Heart left ventricle (tissue), 16 donors: ENCODE data around the gene DCX. TPM values are rescaled to one million over a fixed set of nuclear protein-coding genes. Genes with fewer than 3 reads are reported as not detected.
A peak's percentile ranks its signal among the peaks of the same experiment; 100 is the strongest.
"Not testable (repeated sequence)": the region's sequence is repeated elsewhere in the genome, so short reads cannot be mapped to it uniquely, and the experiment has no call there.

Source experiments
- ATAC-seq, 4 donors: fragments of 200-7000 bp; cut with Tn5 transposase; one replicate each; pipeline ENCODE4 v1.9.1; 2020 to 2022; ENCODE audit warnings: moderate library complexity in 4 of 4, mild to moderate bottlenecking in 3 of 4, moderate number of reproducible peaks in 1 of 4
- DNase-seq, 5 donors: peaks; one replicate each; pipeline ENCODE4 v3.0.0-alpha.2; 2020
- H3K27ac ChIP-seq, 12 donors: fragments of 200-600 bp; sonication (generic) in 4 of 12; one replicate each; pipeline versions ENCODE4 v1.5.0 to v1.8.0; 2016 to 2022; ENCODE audit warnings: mild to moderate bottlenecking in 2 of 12
- H3K27me3 ChIP-seq, 9 donors: fragments of 200-600 bp; sonication (generic) in 2 of 9; one replicate each; pipeline versions ENCODE4 v1.5.1 to v1.8.0; 2016 to 2022; ENCODE audit warnings: mild to moderate bottlenecking in 3 of 9
- H3K36me3 ChIP-seq, 9 donors: fragments of 200-600 bp; sonication (generic) in 2 of 9; one replicate each; pipeline versions ENCODE4 v1.5.0 to v1.8.0; 2018 to 2022; ENCODE audit warnings: mild to moderate bottlenecking in 2 of 9
- H3K4me1 ChIP-seq, 12 donors: fragments of 200-600 bp; sonication (generic) in 4 of 12; one replicate each; pipeline versions ENCODE4 v1.5.0 to v1.8.0; 2016 to 2022; ENCODE audit warnings: mild to moderate bottlenecking in 3 of 12
- H3K4me3 ChIP-seq, 12 donors: fragments of 200-600 bp; sonication (generic) in 4 of 12; one replicate each; pipeline versions ENCODE4 v1.5.0 to v1.8.0; 2017 to 2022; ENCODE audit warnings: mild to moderate bottlenecking in 9 of 12, moderate library complexity in 4 of 12
- H3K9me3 ChIP-seq, 12 donors: fragments of 200-600 bp; sonication (generic) in 4 of 12; one replicate each; pipeline versions ENCODE4 v1.5.0 to v1.8.0; 2016 to 2022; ENCODE audit warnings: mild to moderate bottlenecking in 1 of 12
- CTCF ChIP-seq, 12 donors: fragments of 200-600 bp; sonication (generic) in 4 of 12; IDR thresholded peaks; one replicate each; pipeline versions ENCODE4 v1.5.0 to v1.8.0; 2018 to 2022; ENCODE audit warnings: antibody characterized with exemption in 12 of 12, mild to moderate bottlenecking in 5 of 12
- POLR2A ChIP-seq, 2 donors: fragments of 450-650 bp; IDR thresholded peaks; one replicate each; pipeline ENCODE4 v1.6.1; 2017; ENCODE audit warnings: antibody characterized with exemption in 2 of 2, mild to moderate bottlenecking in 2 of 2, moderate library complexity in 2 of 2
- WGBS, 4 donors: extraction: QIAGEN DNeasy Blood & Tissue Kit in 2 of 4; methylation state at CpG; one replicate each; pipeline versions ENCODE4 v1.1.5 to v1.1.7; 2013 to 2018; 5-methylcytosine and 5-hydroxymethylcytosine counted together
- intact Hi-C, 10 donors: fragments of 100-400 bp; cut with DNase I; formaldehyde crosslinking; loops; one replicate each; pipeline versions ENCODE4 v1.11.1 to v1.14.2; 2022
- polyA plus RNA-seq, 2 donors: library from polyadenylated mRNA; stranded (reverse); fragments of 200-250 nt; gene quantifications; one replicate each; pipeline ENCODE4 v1.2.3, GENCODE V29; 2013
- total RNA-seq, 9 donors: library from RNA; depleted of rRNA in 2 of 9; stranded (reverse); fragments of >200 nt in 2 of 9; fragmentation: NEBNext Ultra II Directional in 3 of 9; extraction: Animal tissue kit (Norgen Biotek cat#: 25700) in 3 of 9; gene quantifications; one replicate each; pipeline versions ENCODE4 v1.1.0 to v1.2.4, GENCODE V29; 2016 to 2023
- donor health status: ischemic (EF 13 %, LVEDD 7.1; RV severe dilation, severe dysfunction).
- donor health status: healthy with polysubstance abuse.
- donor health status: DM: no; HTN: yes; CAD: no.
- donor health status: DM: no; HTN: no; CAD: no.
- donor health status: ischemic (EF 25% LVEDD 6.9; RV normal size, moderate dysfunction).
- donor health status: ischemic (EF 25% LVEDD 5.7; RV mildly dilated, moderate dysfunction).
- donor health status: healthy.
- donor health status: DM: yes; HTN: yes; CAD: no.
- donor health status: ischemic (EF 35%, LVEDD 5.7; RV mildly dilated, moderate dysfunction).
- donor health status: nonischemic (EF 11% LVEDD 7.7; RV severe dilation, severe dysfunction).
- donor health status: DM: yes; HTN: yes; CAD: no.
- donor health status: PGD.
- donor health status: ischemic (EF 29% LVEDD 5.4; RV normal size, mild dysfunction).
- donor health status: nonischemic (EF 23%, LVEDD 6.1; RV moderate dilation, normal function).

The DCX gene
- total and polyA plus RNA-seq, 11 donors, result 0.04 to 0.09 (median 0.07) TPM; not detected in 7

DNA sequence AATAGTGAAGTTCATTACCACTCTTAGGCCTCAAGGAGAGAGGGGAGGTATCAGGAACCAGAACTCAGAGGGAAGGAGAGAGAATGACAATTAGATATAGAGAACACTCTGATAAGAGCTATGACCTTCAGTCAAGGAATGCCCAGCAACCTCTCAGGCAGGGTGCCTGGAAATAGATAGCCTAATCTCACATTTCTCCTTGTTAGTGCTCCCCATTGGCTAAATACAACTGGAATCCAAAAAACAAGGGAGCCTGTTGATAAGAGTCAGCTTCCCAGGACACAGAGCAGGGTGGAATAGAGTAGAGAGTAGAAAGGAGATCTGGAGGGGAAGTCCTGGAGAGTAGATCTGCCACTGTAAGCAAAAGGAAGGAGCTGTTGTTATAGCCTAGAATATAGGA, 62.1 kb downstream of the DCX start:
- Histone ChIP-seq H3K27me3 (no peaks in the 10 kb centered on the region), H3K4me3 (no peak overlapping the region), H3K4me1 (peaks cover 0 to 7% (median 0%) of the 10 kb centered on the region in 12 donors), H3K9me3 (peaks cover 0 to 5% (median 0%) of the 10 kb centered on the region in 12 donors), H3K36me3 (no peaks in the 10 kb centered on the region), H3K27ac (peak overlapping the region in 1 of 12 donors; percentile 34)
- DNase-seq, result no peak
- TF ChIP-seq CTCF (IDR thresholded peaks at IDR 0.05) (no peak), POLR2A (IDR thresholded peaks at IDR 0.05) (no peak)
- ATAC-seq, result peak; percentile 41 to 81 (median 71)
- intact Hi-C loops, result loop anchor here in 1 of 10 donors (5.0 kb wide), 1 partner anchor 192 kb away; no protein-coding TSS in a partner anchor

DNA sequence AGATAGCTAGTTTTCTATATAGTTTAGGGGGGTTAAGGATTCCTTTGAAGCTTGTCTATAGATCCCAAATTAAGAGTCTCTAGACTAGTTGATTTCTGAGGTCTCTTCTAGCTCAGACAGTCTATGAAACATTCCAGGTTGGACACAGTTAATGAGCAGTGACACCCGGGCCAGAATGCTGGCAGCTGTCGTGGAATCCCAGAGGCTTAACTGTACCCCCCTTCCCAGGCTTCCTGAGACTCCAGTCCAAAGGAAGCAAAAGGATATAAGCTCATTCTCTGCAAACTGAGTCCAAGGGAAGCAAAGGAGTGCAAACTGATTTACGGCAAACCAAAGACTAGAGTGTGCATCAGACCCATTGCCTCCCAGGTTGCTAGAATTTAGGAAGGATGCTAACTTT, 62.9 kb downstream of the DCX start:
- Histone ChIP-seq H3K27me3 (no peaks in the 10 kb centered on the region), H3K9me3 (peaks cover 0 to 5% (median 0%) of the 10 kb centered on the region in 12 donors), H3K4me3 (no peak overlapping the region), H3K27ac (no peak overlapping the region), H3K36me3 (no peaks in the 10 kb centered on the region), H3K4me1 (peaks cover 0 to 7% (median 0%) of the 10 kb centered on the region in 12 donors)
- ATAC-seq (no peak), DNase-seq (no peak)
- intact Hi-C loops, result no loop called here
- TF ChIP-seq POLR2A (IDR thresholded peaks at IDR 0.05), result no peak
- no peak for TF ChIP-seq CTCF (IDR thresholded peaks at IDR 0.05)
- WGBS, 4 donors, result 14 to 38% (median 32%) methylated on average over 3 of the region's 3 CpGs

GRCh38 chrX:111348429-111348828, 63.6 kb downstream of the DCX start:
- DNase-seq (peak in 2 of 5 donors; percentile 25 to 26), ATAC-seq (peak in 2 of 4 donors; percentile 47 to 63)
- 6 to 45% (median 27%) methylated on average over 2 of the region's 2 CpGs for WGBS, 4 donors
- Histone ChIP-seq H3K9me3 (peaks cover 0 to 5% (median 0%) of the 10 kb centered on the region in 12 donors), H3K27me3 (no peaks in the 10 kb centered on the region), H3K4me3 (no peak overlapping the region), H3K27ac (no peak overlapping the region), H3K36me3 (no peaks in the 10 kb centered on the region), H3K4me1 (peaks cover 0 to 7% (median 0%) of the 10 kb centered on the region in 12 donors)
- intact Hi-C loops, result no loop called here
- TF ChIP-seq CTCF (IDR thresholded peaks at IDR 0.05), result no peak
- no peak for TF ChIP-seq POLR2A (IDR thresholded peaks at IDR 0.05)

- intact Hi-C loops, H3K4me3 ChIP-seq, H3K9me3 ChIP-seq, H3K4me1 ChIP-seq, H3K27me3 ChIP-seq, DNase-seq, ATAC-seq, H3K27ac ChIP-seq, H3K36me3 ChIP-seq: not testable (repeated sequence)
These were observed 65.8 kb downstream of the DCX start for GRCh38 chrX:111346150-111346549.

- 60 to 82% (median 67%) methylated on average over 2 of the region's 2 CpGs for WGBS, 4 donors
- no peaks in the 10 kb centered on the region for H3K9me3 ChIP-seq
- no peaks in the 10 kb centered on the region for H3K4me1 ChIP-seq
These were observed 71.9 kb downstream of the DCX start for GRCh38 chrX:111340054-111340453.

More at GRCh38 chrX:111340054-111340453, 71.9 kb downstream of the DCX start:
- Histone ChIP-seq H3K27me3 (peaks cover 0 to 10% (median 0%) of the 10 kb centered on the region in 9 donors), H3K36me3 (no peaks in the 10 kb centered on the region), H3K4me3 (no peak overlapping the region), H3K27ac (no peak overlapping the region)
- ATAC-seq (no peak), DNase-seq (no peak)
- no peak for TF ChIP-seq POLR2A (IDR thresholded peaks at IDR 0.05)
- TF ChIP-seq CTCF (IDR thresholded peaks at IDR 0.05), result no peak
- intact Hi-C loops, result no loop called here
